Medulla oblongata (tissue), 1 donor: ENCODE measurements around the gene PIK3R3.

ENCODE experiments used
- DNase-seq: peaks from one replicate; pipeline ENCODE4 v3.0.0-alpha.2; 2015; ENCODE audit errors: extremely low spot score

The PIK3R3 gene

DNA sequence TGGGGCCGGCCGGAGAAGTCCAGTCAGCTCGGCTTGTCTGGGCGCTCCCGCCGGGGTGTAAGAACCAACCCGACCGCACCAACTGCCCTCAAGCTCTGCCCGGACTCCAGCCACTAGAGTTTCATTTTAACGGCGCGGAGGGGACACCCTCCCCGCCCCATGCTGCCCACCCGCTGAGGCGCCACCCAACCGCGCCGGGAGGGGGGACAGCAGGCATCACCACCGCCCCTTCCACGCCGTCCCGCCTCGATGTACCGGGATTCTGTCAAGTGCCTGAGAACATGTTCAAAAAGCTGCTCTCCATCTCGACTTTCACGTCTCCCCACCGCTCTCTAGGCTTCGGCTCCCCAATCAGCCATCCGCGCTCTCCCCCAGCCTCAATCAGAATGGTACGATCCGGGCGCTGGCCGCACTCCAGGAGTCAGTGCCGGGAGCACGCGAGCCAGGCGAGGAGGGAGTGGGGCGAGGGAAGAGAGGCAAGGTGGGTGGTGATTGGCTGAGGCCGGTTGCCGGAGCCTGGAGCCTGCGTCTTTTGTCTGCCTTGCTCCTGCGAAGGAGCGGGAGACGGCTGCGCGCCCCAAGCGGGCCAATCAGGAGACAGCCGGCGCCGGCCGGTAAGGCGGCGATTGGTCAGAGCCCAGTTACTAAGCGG lies at the start of gene PIK3R3:
Gene PIK3R3 (minus strand): TSS at position 101 of the 652 bp plus-strand sequence. CDS start 677 bp downstream, outside the sequence.
- peak; percentile 98 for DNase-seq

DNA sequence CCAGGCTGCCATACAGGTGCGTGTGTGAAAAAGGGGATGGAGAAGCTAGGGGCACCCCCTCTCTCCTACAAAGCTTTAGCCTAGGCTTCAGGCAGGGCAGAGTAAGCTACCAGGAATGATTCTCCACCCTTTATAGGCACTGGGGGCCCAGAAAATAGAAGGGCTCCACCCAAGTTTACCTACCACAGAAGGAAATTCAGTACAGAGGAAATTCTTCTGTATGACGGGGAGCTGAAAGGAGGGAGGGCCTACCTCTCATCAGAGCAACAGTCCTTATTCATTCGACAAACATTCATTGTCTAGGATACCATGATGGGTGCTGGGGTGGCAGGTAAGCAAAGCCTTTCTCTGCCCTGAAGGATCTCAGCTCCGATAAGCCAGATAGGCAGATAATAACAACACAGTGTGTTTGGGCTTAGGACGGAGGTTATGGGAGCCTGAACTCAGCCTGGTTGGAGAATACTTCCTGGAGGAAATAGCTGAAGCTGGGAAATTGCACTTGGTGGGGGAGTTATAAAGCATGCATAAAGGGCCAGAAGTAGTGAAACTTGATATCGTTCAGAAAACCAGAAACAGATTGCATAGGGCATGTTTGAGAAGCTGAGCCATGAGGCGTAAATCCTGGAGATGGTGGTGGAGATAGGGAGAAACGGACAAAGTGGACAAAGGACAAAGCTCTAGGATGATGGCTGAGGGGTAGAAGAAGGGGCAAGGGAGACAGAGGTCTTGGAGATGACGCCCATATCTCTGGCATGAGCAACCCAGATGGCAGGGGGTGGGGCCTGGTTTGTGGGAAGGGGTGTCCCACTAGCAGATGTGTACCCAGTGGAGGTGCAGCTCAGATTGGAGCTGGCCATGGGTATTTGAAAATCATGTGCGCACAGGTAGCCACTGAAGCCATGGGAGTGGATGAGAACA lies 49.2 kb upstream of the PIK3R3 start:
- DNase-seq = no peak

DNA sequence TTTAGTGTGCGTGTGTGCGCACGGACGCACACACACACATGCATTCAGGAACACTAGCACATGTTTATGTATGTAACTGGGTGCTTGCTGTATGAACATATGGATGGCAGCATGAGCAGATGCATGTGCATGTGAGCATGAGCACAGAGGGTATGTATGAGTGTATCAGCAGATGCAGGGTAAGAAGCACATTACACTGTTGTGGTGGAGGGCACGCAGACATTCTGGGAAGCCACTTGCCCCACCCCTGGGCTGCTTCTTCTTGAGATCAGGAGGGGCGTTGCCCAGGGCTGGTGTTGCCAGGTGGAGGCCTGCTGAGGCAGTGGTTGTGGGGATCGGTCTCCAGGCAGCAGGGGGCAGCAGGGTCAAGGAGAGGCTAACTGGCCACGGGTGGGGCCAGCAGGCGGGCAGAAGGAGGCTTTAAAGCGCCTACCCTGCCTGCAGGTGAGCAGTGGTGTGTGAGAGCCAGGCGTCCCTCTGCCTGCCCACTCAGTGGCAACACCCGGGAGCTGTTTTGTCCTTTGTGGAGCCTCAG lies 47.7 kb upstream of the PIK3R3 start:
- DNase-seq = peak; percentile 48

DNA sequence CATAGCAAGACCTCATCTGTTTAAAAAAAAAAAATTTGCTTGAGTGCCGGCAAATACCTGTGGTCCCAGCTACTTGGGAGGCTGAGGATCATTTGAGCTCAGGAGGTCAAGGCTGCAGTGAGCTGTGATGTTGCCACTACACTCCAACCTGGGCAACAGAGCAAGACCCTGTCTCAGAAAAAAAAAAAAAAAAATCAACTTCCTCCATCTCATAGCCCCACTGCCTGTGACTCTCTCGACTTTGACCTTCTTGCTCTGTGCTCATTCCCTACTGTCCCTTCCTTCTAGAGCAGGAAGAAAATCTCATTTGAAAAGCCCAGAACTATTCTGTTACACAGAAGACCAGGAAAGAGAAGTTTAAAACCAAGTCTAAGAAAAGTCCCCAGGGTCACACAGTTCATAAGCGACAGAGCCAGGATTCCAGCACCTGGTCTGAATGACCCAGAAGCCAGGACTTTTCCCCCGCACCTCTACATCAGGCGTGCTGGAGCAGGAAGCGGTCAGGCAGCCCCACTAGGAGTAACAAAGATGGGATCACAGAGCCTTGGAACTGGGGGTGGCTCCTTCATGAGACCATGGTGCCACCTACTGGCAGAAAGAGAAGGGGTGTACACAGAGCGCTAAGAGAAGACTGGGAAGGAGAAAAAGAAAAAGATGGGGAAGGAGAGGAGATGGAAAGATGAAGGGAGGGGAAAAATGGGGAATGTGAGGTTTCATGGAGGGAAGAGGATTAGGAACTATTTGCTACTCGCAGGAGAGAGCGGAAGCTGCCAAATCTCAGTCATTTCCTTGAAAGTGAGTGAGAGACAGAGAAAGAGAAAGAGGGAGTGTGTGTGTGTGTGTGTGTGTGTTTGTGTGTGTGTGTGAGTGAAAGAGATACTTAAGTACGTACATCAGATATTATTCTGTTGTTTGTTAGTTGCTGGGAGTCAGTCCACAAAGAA lies 47.0 kb upstream of the PIK3R3 start:
- DNase-seq = peak; percentile 97

DNA sequence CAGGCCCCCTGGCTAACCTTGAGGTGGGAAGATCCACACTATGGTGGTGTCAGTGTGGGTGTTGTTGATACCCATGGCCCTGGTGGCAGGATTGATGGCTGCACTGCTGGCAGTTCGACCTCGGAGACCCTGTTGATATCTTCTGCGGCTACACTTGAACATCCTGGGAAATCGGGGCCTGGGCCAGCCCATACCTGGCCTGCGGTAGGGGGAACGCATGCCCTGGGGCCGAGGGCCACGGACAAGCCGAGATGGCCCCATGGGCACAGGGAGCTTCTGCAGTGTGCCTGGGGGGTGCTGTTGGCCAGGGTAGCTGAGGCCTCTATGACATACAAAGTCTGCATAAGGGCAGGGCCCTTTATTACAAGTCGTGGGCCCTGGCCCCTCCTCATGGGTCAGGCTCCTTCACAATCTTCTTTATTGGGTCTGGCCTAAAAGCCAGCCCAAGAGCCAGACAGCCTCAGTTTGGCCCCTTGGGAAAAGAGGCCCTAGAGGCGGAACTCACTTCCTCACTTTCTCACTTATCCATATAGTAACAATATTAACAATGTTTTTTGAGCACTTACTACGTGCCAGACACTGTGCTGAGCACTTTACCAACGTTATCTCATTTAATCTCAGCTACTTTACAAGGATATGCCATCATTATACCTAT lies 43.9 kb upstream of the PIK3R3 start, which contains the start of gene P3R3URF:
Gene P3R3URF (minus strand): TSS at position 278 of the 655 bp plus-strand sequence. CDS start 17 bp downstream, at position 261.
- no peak for DNase-seq

DNA sequence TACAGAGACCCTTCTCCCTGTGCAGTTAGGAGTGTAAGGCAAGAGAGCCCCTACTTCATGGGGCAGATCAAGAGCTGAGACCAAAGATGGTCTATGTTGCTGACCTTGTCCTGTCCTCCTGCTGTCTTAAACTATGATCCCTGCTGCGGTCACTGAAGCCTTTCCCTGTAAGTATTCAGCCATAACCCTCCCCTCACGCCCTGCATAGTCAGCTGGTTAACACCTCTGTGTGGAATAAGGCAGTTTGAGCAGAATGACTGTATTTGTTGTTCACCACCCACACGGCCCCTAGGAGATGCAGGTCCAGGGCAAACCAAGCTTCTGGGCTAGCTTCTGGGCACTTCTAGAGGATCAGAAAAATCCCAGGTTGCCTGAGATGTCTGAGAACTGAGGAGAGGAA lies 42.8 kb upstream of the PIK3R3 start:
- no peak for DNase-seq

DNA sequence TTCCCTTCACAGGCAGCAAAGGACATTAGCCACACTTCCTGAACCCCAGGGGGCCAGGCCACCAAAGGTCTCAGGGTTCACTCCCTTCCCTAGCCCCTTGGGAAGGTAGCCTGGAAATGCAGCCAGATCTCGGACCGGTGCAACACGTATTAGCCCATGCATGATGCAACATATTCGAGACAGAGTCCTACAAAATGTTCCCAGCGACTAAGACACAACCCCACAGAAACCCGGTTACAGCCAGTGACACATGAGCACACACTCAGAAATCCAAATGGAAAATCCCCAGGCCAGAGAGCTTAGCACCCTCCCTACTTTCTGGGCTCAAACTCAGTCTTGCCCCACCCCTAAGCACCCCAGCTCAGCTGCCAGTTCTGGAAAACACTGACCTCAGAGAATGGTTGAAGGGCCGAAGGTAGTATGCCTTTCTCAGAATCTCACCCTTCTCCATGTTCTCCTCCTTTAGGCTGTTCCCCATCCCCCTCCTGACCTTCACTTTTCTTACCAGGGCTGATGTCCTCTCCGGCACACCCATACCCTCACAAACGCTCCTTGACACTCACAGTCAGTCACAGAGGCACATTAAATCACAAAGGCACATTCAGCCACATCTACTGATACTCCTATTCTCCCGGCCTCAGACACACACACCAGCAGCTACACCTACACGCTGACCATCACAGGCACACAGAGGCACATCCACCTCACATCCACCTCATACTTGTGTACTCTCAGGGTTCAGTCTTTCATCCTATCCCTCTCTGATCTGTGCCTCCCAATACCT lies 42.2 kb upstream of the PIK3R3 start, which contains the start of gene TSPAN1:
Gene TSPAN1 (plus strand): TSS at position 640 of the 784 bp plus-strand sequence. CDS start 6,021 bp downstream, outside the sequence.
- DNase-seq = no peak

DNA sequence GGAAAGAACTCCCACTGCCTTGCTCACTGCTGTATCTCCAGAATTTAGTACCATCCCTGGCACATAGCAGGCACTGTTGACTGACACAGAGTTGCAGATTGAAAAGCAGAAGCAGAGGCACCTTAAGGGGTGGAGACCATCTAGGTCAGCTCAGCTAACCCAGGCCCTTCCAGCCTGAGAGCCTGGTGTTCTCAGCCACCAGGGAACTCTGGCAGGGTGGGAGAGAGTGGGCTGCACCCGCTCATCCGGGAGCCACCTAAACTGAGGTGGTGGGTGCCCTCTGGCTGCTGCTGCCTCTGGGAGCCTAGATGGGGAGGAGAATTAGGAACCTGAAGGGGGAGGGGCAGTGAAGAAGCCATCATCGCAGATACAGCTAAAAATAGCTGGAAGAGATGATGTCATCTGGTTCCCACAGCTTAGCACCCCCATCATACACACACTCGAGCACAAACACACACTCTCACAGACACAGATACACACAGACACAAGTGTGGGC lies 41.0 kb upstream of the PIK3R3 start:
- no peak for DNase-seq

DNA sequence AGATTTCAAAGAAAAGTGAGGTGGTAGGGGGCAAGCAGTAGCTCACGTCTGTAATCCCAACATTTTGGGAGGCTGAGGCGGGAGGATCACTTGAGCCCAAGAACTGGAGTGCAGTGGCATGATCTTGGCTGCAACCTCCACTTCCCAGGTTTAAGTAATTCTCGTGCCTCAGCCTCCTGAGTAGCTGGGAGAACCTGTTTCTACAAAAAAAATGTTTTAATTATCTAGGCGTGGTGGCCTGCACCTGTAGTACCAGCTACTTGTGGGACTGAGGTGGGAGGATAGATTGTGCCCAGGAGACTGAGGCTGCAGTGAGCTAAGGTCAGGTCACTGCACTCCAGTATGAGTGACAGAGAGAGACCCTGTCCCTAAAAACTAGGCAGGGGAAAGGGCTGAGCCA lies 39.9 kb upstream of the PIK3R3 start:
- DNase-seq = no peak

DNA sequence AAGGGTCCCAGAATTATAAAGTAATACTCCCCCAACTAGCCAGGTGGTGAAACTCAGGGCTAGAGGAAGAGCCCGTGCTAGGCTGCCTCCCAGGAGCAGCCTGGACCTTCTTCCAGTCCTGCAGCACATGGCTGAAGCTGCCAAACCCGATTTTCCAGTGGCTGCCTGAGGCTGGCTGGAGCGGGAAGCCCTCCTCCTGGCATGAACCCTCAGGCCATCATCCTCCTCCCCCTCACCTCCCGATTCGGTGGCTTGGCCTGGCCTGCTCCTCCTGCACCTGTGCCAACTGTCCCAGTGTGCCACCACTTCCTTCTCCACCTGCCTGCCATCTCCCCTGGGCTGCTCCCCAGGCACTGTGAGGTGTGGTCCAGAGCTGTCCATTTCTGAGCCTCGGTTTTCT lies 39.4 kb upstream of the PIK3R3 start:
- no peak for DNase-seq

DNA sequence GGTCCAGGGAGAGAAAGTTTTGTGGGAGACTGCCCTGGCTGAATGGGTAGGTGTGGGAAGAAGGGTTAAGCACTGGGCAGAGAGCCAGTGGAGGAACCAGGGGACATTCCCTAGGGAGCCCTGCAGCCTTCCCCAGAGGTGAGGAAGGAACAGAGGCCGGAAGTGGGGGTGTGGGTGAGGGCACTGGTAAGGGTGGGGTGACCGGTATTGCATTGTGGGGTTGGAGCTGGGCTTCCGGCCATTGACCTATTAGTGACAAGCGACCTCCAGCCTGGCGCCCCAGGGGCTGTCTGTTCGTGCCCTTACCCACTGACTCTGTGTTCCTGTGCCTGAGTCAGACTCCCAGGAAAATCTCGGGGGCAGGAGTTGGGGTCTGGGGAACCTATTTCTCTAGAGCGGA lies 38.9 kb upstream of the PIK3R3 start:
- no peak for DNase-seq

DNA sequence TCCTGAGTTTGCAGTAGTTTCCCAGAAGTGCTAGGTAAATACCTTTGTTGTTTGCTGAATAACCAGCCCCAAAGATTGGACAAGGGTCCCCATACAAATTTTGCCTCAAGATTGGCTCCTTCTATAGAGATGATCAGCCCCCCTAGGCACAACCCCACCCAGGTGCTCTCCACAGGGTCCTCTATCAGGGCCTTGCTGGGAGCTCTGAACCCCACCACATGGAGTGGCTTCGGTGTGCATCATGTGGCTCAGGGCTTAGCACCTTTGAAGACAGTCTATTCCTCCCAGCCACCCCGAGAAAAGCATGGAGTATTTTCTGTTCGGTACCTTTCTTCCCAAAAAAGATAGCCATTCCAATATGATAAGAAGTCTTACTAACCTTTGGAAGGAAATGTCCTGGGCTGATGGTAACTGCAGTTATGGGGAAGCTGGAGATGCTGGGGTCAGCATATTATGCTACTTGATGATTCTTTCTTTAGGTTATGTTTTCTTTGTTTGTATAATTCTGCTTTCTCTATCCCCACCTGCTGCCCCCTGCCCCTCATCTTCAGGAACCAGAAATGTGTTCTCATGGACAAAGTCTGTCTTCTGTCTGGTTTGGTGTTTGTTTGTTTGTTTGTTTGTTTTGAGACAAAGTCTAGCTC lies 37.5 kb upstream of the PIK3R3 start:
- no peak for DNase-seq

DNA sequence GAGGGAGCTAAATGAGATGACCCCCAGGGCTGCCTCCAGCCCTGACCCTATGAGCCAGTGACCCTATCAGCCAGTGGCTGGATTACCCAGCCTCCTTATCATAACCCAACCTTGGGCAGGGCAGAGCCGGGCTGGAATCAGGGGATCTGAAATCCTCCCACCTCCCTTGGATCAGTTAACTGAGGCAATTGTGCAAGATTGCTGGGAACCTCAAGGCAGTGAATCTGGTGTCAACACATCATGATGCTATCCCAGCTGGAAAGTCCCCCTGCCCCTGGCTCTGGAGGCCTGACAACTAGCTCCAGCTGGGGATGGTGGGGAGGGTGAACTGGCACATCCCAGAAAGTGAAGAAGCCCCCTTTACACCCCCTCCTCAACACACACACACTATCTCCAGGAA lies 36.0 kb upstream of the PIK3R3 start:
- no peak for DNase-seq

DNA sequence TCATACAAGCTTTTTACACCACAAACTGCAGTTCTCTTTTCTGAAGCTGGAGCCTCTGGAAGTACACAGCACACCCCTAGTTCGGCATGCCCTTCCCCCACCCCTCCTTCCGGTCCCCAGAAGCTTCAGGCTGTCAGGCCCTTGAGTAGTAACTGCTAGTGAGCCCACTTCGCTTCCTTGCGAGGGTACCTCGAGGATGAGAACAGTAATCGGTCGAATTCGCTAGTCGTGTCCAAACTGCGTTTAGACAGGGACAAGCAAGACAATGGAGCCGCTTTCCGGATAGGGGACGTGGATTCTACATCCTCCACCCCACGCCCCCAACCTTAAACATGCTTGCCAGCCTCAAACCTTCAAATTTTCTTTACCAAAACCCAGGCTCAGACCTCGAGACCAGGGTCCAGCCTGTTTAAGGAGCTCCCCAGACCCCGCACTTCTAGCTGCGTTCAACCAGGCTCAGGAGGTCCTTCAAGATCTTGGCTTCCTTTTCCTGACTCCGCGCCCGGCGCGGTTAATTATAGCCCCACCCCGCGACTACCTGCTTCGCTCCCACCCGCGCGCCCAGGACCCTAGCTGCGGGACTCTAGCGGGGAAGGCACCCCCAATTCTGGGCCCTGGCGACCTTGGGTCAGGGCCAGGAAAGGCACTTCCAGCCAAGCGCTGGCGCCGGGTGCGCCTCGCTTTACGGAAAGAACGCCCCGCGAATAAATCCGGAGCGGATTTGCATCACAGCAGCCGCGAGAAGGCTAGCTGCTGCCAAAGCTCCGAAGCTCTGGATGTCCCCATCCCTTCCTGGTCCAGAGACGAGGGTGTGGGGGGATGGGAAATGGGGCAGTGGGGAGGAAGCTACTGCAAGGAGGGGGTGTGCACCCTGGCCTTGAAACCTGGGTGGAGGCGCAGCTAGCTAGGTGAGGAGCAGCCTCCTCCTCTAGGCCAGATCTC lies 34.4 kb upstream of the PIK3R3 start:
- no peak for DNase-seq

DNA sequence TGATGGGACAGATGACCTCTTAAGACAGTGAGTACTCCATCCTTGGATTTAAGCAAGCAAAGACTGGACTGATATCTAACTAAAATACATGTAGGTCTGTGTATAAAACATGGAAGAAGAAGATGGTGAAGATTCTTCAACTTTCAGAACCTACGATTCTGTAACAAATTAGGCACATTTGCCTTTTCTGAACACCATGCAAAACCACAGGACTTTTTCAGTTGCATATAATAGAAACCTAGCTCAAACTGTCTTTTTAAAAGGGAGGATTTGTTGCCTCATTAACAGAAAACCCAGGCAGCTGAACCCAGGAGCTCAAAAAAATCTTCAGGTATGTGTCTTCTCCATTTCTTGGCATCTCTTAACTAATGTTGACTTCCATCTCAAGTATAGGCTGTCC lies 27.8 kb upstream of the PIK3R3 start:
- DNase-seq = no peak

DNA sequence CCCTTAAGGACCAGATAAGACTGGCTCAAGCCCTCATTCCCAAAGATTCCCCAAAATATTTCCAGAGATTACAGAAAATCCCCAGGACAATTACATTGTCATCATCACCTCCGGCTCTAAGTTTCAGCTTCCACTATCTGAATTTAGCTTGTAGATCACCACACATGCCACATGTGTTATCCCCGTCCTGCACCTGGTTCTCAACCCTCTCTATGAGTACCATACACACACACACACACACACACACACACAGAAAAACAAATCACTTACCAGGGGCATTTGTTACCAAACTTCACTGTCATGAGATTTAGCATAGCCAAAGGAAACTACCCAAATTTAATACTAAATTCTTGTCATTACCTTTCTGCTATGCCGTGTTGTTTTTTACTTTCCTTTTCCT lies 27.1 kb upstream of the PIK3R3 start:
- DNase-seq = no peak

DNA sequence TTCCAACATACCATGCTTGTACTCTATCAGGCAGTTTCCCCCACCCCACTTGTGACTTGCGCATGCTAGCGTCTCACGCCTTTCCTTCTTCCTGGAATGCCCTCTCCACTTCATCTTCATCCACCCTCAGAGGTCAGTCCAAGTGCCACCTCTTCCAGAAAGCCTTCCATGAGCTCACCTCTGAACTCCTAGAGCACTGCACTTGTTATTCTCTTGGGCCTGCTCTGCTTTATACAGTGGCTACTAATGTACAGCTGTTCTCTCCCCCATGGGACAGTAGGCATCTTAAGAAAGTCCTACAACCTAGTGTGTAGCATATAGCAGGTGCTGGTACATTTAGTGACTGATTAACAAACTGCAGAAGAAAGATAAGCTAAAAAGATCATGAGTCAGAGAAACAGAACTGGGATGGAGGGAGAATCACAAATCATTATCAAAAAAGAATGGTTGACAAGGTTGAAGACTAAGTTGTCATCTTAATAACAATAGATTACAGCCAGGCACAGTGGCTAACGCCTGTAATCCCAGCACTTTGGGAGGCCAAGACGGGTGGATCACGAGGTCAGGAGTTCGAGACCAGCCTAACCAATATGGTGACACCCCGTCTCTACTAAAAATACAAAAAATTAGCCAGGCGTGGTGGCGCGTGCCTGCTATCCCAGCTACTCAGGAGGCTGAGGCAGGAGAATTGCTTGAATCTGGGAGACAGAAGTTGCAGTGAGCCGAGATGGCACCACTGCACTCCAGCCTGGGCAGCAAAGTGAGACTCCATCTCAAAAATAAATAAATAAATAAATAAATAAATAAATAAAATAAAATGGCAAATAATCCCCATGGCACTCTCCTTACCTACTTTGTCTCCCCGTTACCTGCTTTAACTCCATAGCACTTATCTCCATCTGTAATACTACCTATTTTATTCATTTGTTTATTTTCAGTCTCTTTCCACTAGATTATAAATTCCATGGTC lies 26.2 kb upstream of the PIK3R3 start:
- no peak for DNase-seq
